Melanocyte of skin (primary cell): ENCODE results near the gene KCND3. TPM values are rescaled to one million over a fixed set of nuclear protein-coding genes. Genes with fewer than 3 reads are reported as not detected.

Experiments used
- small RNA-seq, 2 donors: library from RNA; depleted of rRNA; stranded (forward); fragments of <200 nt; gene quantifications; one replicate each; pipeline ENCODE3, GENCODE V24; 2012
- total RNA-seq, 2 donors: library from RNA; depleted of rRNA; stranded (reverse); fragments of >200 nt; gene quantifications; 2 replicates each; pipeline ENCODE4 v1.2.3, GENCODE V29; 2012

The KCND3 gene
- total RNA-seq, result under 1 TPM; under 0.01 TPM

DNA sequence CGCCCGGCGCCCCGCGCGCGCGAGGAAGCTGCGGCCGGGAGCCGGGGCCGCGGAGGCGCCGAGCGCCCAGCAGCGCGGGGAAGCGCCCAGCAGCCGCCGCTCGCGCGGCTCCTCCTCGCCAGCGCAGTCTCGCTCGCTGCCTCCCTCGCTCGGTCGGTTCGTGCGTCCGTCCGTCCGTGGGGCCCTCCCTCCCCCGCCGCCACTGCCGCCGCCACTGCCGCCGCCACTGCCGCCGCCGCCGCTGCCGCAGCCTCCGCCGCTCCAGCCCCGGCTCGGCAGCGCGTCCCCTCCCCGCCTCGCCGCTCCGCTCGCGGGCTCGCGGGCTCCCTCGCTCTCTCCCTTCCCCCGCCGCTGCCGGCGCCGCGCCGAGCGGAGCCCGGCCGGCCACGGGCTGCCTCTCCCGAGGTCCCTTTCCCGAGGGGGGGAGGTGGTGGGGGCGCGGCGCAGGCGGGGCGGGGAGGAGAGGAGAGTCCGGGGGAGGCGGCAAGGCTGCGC is at the start of gene KCND3:
KCND3 (minus strand) TSS at position 138 of the 495 bp plus-strand sequence.

DNA sequence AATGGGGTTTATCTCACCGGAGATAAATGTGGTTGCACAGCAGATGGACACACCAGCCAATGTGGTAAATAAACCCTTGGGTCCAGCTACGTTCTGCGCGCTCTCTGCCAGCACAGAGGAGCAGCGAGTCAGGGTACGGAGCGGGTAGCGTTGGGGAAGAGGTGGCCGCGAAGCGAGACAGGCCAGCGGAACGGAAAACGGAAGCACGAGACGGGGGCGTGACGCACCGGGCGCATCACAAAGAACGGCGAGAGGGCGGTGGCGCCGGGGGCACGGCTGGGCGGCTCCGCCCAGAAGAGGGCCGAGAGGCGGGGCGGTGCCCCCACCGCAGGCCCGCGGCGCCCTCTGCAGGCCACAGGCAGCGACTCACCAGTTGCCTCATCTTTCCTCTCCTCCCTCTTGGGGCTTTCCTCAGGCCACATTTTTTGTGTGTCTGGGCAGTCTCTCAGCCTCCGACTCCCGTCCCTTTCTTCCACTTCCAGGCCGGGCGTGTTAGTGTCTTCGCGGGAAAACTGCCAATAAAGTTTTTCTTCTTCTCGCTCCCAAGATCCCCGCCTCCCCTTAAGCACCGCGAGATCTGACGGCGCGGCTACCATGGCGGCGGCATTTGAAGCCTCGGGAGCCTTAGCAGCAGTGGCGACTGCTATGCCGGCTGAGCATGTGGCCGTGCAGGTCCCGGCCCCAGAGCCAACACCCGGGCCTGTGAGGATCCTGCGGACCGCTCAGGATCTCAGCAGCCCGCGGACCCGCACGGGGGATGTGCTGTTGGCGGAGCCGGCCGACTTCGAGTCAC is 233.9 kb downstream of the KCND3 start, which contains the start of gene DDX20:
DDX20 (plus strand) TSS at position 571 of the 793 bp plus-strand sequence; CDS start at position 595, 24 bp downstream.

DNA sequence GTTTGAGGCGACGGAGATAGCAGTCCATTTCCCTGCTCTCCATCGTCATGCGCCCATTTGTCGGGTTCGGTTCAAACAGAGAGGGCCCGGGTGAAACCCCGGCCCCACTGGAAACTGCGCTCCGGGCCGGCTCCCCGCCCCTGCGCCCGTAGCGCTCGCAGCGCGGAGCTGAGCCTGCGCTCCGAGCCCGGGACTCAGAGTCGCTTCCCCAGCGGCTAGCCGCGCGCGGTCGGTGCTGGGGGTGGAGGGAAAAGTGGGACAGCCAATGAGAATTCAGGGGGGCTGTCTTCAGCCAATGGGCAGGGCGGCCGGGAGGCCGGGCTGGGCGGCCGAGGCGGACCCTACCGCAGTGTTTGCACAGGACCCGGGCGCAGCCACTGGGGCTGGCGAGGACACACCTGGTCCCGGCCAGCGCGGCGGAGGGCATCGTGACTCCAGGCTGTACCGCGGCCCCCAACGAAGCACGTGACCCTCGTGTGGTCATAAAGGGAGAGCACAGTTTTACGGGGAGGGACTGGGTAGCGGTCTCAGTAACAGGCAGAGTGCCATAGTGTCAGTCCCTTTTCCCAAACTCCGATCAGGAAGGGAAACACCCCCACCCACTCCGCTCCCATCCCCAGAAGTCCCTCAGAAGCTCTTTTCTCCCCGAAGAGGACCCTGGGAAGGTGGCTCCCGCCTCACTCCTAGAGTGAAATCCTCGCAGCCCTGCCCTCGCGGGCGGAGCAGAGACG is 250.1 kb downstream of the KCND3 start, which contains the start of gene INKA2:
INKA2 (minus strand) TSS at position 202 of the 731 bp plus-strand sequence; CDS start at position 49, 153 bp downstream.

Small RNA genes within 50 kb of the gene (small RNA-seq; reads per million reads assigned to genes)
- 0.52 to 0.69 reads per million in 2 donors for gene INKA2

Other genes with a start within 250 kb of the KCND3 start
- gene DDX20, start 233.8 kb downstream of the KCND3 start, total RNA-seq, result 10 to 100 TPM; 17.2 to 24.0 TPM